ENCODE results near the gene CTXN1.
"Not testable (repeated sequence)": the region's sequence is repeated elsewhere in the genome, so short reads cannot be mapped to it uniquely, and the experiment has no call there.

The CTXN1 gene

GRCh38 chr19:7897292-7897691 lies 28.6 kb downstream of the CTXN1 start:
- no peak for DNase-seq

- DNase-seq, result no peak
Measured at GRCh38 chr19:7895565-7895964, 30.4 kb downstream of the CTXN1 start.

DNA sequence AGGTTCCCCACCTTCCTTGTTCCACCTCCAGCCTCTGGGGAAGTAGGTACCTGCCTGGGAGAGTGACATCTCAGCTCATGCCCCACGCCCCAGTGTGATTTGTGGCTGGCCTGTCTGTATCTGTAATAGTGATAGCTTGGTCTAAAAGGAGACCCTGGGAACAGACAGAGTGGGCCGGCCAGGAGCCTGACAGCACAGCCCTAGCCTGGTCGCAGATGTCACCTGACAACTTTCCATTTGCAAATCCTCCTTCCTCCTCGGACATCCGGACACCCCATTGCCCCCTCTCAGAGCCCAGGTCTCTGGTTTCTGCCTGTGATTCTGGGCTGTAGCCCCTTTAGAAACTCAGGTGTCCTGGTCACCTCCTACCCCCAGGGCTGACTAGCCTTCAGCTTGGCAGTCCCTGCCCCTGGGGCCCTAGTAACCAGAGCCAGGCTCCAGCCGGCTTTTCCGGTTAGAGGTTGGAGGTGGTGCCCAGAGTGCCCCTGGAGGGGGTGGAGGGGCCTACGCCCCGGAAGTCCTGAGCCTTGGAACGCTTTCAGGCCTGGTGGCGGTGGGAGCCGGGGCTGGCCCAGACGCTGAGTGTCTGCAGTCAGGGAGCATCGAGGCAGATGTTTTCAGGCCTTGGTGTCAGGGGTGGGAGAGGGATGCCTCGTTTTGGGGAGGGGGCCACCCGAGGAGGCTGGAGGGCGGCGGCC lies 31.2 kb downstream of the CTXN1 start:
- no peak for DNase-seq

GRCh38 chr19:7893362-7894101 lies 32.4 kb downstream of the CTXN1 start:
- DNase-seq, result not testable (repeated sequence)

DNA sequence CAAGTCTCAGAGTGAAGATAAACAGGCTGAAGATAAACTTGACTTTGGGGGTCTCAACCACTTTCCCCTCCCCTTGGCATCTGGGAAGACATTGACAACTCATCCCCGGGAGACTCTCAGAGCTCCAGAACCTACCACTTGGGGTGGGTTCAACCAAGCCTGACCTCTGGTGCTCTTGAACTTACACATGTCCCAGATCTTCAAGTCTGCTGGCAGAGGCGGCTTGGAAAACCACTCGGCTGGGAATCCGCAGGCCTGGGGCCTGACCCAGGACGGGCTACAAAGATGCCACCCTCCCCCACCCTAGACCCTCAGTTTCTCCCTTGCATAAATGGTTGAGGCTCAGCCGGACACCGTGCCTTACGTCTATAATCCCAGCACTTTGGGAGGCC lies 37.1 kb downstream of the CTXN1 start:
- no peak for DNase-seq

DNA sequence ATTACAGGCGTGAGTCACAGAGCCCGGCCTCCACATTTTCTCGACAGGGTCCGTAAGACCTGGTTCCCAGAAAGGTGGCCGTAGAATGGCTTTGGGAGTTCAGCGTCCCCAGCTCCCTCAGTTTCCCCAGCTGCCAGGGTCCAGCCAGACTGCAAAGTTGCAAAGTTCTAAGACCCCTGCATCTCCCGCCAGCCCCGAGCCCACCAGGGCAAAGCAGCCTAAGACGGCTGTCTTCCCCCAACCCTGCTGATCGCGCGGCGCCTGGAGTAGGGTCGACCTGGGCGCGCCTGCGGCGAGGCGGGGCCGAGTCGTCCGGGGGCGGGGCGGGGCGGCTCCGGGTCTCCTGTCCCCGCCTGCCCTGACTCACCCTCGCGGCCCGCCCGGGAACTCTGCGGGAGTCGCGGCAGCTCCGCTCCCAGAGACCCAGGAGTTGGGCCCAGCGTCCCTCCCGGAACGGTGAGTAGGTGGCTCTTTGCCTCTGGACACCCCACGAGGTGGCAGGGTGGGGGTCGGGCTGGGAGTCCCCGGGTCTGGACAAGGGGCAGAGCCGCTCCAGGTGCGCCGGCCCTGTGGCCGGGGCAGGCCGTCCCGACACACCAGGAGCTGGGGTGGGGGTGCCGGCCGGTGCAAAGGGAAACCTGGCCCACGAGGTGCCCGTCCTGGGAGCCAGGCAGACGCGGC lies 37.6 kb downstream of the CTXN1 start, which contains the start of gene LRRC8E:
Gene LRRC8E, plus strand, starts transcription at position 366 of the 681 bp plus-strand sequence. CDS start 7,094 bp downstream, outside the sequence.
- no peak for DNase-seq

GRCh38 chr19:7887408-7888144 lies 38.4 kb downstream of the CTXN1 start:
- DNase-seq, result no peak

GRCh38 chr19:7885818-7886217 lies 40.1 kb downstream of the CTXN1 start:
- DNase-seq, result no peak

DNA sequence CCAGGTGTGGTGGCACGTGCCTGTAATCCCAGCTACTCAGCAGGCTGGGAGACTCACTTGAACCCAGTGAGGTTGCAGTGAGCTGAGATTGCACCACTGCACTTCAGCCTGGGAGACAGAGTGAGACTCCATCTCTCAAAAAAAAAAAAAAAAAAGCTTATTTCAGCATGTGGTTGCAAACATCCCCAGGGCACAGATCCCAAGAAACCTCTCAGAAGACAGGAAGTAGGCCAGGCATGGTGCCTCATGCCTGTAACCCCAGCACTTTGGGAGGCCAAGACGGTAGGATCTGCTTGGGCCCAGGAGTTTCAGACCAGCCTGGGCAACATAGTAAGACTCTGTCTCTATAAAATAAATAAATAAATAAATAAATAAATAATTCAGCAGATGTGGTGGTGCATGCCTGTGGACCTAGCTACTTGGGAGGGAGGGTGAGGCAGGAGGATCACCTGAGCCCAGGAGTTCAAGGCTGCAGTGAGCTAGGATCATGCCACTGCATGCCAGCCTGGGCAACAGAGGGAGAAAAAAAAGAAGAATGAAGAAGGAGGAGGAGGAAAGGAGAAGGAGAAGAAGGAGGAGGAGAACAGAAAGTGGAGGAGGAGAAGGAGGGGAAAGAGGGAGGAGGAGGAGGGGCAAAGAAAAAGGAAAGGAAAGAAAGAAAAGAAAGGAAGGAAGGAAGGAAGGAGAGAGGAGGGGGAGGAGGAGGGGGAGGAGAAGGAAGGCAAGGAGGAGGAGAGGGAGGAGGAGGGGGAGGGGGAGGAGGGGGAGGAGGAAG lies 42.0 kb downstream of the CTXN1 start:
- no peak for DNase-seq

DNA sequence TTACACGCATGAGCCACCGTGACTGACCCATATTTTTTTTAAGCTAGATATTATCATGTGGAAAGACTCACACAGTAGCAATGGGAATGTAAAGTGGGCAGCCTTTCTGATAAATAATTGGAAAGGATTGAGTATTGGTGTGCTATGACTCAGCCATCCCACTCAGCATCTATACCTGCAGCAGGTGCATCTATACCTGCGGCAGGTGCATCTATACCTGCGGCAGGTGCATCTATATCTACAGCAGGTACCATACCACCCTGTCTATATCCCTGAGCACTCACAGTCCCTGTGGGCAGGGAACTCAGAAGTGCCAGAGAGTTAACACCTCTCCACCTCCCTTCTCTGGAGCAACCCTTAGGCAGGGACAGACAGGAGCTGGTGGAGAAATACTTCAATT lies 42.8 kb downstream of the CTXN1 start:
- DNase-seq, result no peak

GRCh38 chr19:7881910-7882309 lies 44.0 kb downstream of the CTXN1 start:
- no peak for DNase-seq

DNA sequence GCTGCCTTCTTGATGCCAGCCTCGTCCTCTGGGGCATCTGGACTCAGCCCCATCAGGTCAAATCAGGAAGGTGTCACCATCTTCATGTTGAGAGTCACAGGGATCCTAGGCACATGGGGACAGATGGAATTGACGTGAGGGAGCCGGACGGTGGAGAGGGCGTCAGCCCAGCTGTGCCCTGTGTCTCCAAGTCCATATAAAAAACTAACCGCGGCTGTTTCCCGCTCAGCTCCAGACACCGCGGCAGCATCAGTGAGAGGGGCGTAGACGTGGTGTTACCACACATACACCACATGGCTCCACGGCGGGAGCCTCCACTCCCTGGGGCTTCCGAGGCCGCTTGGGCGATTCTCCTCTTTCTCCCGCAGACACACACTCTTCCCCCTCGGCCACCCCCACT lies 46.1 kb downstream of the CTXN1 start:
- DNase-seq, result no peak

DNA sequence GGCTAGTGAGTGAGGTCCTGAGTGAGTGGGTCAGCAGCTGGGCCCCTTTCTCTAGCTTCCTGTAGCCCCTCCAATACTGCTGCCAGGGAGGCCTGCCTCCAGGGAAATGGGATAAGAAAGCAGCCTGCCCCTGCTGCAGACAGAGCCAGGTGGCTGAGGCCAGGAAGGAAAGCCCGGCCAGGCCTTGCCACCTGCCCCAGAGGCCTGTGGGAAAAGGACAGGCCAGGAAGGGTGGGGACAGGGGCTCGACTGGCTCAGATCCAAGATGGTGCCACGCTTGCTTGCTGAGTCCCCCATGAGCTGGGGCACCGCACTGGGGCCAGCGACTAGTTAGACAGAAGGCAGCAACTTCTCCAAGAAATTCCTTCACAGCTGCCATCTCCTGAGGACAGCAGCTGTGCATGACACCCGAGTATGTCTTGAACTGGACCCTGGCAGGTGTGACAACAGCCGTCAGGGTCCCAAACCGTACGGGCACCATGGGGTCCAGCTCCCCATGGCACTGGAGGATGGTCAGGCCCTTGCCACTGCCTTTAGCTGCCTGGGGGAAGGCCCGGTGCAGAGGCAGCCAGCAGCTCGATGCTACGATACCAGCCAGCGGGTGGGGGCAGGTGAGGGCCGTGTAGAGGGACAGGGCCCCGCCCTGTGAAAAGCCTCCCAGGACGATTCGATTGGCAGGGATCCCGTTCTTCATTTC lies 46.7 kb downstream of the CTXN1 start:
- no peak for DNase-seq

DNA sequence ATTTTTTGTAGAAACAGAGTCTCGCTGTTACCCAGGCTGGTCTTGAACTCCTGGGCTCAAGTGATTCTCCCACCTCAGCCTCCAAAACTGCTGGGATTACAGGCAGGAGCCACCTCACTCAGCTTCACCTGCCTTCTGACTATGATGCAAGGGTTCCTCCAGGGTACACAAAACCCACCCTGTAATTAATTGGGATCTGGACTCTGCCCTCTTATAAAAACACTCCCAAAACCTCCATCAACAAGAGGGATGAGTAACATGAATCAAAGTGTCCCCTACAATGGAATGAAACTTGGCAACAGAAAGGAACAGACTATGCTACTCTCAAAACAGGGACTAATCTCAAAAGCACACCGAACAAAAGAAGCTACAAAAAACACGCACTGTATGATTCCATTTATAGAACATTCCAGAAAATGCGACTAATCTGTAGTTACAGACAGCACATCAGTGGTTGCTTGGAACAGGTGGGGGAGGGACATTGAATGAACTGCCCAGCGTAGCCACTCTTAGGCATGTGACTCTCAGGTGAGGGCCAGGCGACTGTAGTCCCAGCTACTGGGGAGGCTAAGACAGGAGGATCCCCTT lies 48.6 kb downstream of the CTXN1 start:
- DNase-seq, result no peak

DNA sequence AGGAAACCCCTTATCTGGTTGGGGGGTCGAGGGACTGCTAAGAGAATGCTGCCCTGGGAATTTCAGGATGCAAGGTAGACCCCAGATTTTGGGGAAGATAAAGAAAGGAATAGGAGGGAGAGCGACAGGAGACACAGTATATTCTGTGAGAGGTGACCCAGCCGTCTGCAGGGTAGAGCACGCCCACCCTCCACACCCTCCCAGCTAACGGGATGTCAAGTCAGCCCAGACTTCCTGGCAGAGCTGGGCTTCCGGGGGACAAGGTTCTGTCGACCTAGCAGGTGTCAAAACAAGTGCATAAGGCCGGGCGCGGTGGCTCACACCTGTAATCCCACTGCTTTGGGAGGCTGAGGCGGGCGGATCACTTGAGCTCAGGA lies 51.0 kb downstream of the CTXN1 start:
- DNase-seq, result no peak
